Mucosa of gallbladder (tissue), 1 donor: ENCODE data around the gene GLI3. TPM values are rescaled to one million over a fixed set of nuclear protein-coding genes. Genes with fewer than 3 reads are reported as not detected.

Source experiments
- DNase-seq: peaks from one replicate; pipeline ENCODE4 v3.0.0-alpha.2; 2020; ENCODE audit warnings: low spot score
- total RNA-seq: library from RNA; stranded (reverse); gene quantifications from one replicate; pipeline ENCODE4 v1.2.1, GENCODE V29; 2021
- donor health status: DM: no; HTN: no; CAD: no.

GLI3 gene
- total RNA-seq, 1 donor from 2014 or later = 9.8 TPM

GRCh38 chr7:42105554-42106358, 131.3 kb downstream of the GLI3 start:
- no peak for DNase-seq

- no peak for DNase-seq
Observed at GRCh38 chr7:42104694-42105093, 132.3 kb downstream of the GLI3 start.

- no peak for DNase-seq
Observed at GRCh38 chr7:42104231-42104630, 132.8 kb downstream of the GLI3 start.

- DNase-seq = no peak
Observed at GRCh38 chr7:42103456-42103855, 133.6 kb downstream of the GLI3 start.

DNA sequence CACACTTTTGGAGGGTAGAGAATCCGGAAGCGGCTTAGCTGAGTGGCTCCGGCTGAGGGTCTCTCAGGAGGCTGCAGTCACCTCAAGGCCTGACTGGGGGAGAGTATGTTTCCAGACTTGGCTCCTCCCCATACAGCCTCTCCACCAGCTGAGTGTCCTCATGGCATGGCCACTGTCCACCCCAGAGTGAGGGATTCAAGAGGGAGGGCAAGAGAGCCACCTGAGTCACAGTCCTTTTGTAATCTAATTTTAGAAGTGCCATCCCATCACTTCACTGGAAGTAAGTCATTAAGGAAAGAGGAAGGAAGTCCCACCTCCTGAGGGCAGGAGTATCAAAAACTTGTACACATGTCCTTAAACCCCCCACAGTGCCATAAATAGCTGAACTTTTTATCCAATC, 134.0 kb downstream of the GLI3 start:
- no peak for DNase-seq

DNA sequence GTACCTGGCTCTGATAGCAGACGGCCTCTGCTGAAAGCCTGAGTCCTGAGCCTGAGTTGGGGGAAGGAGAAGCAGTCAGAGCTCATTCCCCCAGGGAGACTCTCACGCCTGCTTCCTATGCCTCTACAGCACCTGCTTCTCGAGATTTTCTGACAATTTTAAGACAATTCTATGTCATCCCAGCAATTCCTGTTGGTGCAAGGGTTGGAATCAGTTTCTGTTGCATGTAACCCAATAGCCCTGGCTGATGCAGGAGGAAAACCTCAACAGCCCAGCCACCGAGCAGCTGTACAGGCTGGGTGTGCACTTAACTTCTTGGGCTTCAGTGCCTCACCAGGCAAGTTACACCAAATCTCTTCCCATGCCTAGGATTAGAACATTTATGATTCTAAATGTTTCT, 134.7 kb downstream of the GLI3 start:
- DNase-seq = no peak

- DNase-seq = no peak
Observed at GRCh38 chr7:42100156-42100508, 136.9 kb downstream of the GLI3 start.

DNA sequence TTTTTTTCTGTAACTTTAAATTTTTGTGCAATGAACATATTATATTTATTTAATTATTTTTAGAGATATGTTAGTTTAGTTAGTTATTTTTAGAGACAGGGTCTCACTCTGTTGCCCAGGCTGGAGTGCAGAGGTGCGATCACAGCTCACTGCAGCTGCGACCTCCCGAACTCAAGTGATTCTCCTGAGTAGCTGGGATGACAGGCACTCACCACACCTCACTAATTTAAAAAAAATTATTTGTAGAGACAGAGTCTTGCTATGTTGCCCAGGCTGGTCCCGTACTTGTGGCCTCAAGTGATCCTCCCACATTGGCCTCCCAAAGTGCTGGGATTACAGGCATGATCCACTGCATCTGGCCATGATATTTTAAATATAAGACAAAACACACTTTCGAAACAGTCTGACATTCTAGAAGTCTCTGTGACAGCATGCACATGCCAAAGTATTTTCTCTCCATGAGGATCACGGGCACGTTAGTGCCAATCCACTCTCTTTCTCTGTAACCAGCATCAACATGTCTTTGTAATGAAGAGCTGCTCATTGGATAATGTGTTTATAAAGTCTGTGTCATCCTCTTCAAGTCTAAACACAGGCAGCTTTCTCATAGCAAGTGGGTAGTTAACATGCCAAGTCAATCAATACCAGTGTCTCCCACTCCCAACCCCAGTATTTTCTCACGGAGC, 137.4 kb downstream of the GLI3 start:
- DNase-seq = no peak

DNA sequence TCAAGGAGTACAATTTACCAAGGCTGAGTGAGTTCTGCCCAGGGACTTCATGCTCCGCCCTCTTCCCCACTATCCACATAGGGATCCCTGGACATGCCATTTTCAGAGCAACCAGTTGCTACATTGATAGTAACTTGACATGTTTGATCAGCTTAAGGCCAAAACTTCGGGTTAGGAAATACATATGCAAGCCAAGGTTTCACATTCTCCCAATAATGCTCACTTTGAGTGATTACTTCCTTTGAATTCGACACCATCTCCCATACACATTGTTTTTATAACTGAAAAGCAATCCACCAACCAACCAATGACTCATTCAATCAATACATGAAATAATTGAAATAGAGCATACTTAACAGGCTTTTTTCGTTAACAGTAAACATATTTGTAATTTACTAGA, 137.9 kb downstream of the GLI3 start:
- no peak for DNase-seq

DNA sequence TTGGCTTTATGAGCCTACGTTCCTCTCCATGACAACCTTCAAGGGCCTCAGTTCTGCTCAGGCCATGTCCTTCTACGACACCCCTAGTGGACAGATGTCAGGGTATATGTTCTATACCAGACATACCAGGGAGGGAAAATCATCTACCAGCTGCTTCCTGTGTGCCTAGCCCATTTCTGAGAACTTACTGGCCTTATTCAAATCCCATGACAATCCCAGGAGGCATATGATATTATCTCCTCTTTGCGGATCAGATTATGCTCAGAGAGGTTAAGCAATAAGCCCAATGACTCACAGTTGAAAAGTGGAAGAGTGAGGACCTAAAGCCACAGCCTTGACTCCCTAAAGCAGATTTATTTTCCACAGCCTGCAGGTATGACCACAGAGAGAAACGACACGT, 139.3 kb downstream of the GLI3 start:
- DNase-seq = no peak

DNA sequence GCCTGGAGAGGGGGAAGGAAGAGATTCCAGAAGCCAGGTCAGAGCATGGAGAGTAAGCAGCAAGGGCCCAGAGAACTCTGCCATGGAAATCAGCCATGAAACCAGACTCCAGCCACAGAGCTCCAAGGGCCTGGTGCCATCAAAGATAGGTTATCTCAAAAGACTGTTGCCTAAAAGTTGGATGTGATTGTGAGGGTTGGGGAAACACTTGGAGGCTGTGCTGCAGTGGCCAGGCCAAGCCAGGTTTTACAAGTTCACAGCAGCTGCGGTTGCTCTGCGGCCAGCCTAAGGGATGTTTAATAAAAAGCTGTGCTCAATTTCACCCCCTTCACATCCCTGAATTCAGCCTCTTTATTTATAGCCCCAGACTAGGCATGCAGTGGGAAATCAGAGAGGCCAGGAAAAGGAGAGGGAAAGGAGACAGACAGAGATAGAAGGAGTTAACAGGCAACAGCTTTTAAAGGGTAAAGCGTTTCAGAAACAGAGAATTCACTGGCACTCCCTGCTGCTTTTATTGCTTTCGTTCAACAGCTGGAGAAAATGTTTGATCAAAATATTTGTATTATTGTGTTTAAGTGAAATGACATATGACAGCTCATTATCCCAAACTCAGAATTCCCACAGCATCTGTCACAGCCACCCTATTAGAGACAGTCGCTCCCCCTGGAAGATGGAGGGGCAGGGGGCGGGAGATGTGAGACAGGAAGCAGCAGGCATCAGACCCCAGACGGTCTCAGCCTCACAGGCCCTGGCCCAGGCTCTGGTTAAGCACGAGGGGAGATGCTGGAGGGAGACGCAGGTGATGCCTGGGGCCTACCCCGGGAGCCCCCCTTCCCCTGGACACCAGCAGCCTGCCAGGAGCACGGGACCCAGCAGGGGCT, 140.1 kb downstream of the GLI3 start:
- DNase-seq = peak; percentile 11

GRCh38 chr7:42096268-42096667, 140.7 kb downstream of the GLI3 start:
- no peak for DNase-seq

GRCh38 chr7:42095791-42096190, 141.2 kb downstream of the GLI3 start:
- no peak for DNase-seq

DNA sequence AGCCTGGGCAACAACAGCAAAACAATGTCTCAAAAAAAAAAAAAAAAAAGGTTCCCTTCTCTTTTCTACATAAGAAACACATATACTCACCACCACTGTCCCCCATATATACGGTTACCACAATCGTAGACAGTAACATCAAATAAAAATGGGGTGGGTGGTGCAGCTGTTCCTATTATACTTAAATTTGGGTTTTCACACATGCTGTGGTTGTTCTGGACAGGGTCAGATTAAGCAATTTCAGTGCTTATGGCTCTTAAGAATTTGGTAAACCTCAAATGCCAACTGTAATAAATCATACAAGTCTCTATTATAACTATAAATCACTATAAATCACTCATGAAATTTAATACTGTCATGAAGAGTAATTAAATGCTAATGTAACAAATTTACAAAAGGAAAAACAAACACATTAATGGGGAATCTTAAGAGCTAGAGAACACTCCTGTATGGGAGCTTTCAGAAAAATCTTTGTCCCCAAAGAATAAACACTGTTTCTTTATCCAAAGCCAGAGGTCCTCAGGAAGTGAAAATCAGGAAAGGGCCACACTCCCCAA, 143.6 kb downstream of the GLI3 start:
- no peak for DNase-seq

- peak; percentile 20 for DNase-seq
Observed at GRCh38 chr7:42091461-42092291, 145.3 kb downstream of the GLI3 start.

DNA sequence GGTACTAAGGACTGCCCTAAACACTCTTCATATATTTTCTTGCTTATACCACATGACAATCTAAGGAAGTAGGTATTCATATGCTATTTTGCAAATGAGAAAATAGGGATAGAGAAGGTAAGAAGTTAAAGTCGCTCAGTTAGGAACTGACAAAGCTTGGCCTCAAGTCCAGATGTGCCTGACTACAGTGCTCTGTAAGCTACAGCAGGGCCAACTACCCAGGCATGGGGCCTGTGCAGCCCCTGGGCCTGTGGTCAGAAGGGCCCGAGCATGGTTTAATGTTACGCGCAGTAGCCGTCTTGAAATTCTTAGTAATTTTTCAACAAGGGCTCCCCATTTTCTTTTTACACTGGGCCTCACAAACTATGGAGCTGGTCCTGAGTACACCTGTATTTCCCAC, 146.2 kb downstream of the GLI3 start:
- DNase-seq = no peak

GRCh38 chr7:42090056-42090455, 147.0 kb downstream of the GLI3 start:
- no peak for DNase-seq

GRCh38 chr7:42087616-42088015, 149.4 kb downstream of the GLI3 start:
- no peak for DNase-seq

- DNase-seq = no peak
Observed at GRCh38 chr7:42085531-42085930, 151.5 kb downstream of the GLI3 start.

DNA sequence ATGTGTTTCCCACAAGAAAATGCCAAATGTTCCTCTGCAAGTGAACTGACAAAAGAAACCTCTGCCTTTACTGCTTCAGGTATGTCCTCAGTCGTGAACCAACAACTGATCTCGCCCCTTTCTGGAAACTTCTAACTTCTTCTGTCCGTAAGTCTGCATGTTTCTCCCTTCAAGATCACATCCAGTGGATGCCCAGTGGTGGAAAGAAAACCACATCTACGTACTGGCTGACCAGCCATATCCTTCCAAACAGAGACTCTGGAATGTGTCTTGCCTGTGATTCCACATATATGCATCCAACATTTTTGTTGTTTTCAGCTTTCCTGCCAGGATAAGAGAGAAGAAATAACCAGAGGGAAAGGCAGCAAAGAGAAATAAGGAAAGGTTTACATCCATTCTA, 152.7 kb downstream of the GLI3 start:
- no peak for DNase-seq

DNA sequence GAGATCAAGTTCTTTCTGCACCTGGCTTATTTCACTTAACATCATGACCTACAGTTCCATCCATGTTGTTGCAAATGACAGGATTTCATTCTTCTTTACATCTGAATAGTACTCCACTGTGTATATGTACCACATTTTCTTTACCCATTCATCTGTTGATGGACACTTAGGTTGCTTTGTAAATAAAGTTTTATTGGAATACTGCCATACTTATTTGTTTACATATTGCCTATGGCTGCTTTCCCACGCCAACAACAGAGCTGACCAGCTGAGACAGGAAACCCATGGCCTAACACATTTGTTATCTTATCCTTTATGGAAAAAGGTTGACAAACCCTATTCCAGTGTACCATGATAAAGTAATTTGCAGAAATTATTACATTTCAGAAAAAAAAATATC, 153.7 kb downstream of the GLI3 start:
- no peak for DNase-seq
